ENCODE measurements around the gene VIPR2. TPM values are rescaled to one million over a fixed set of nuclear protein-coding genes. Genes with fewer than 3 reads are reported as not detected.

VIPR2 gene
- total RNA-seq, 3 donors from 2014 or later, result 0.48 to 14.0 (median 4.6) TPM

- intact Hi-C loops (cut with DNase I; ENCODE audit: low total_unique reads), result no loop called here
- TF ChIP-seq POLR2AphosphoS5 (IDR thresholded peaks at IDR 0.05), result no peak
Observed at GRCh38 chr7:159112136-159113011, 32.3 kb downstream of the VIPR2 start.

GRCh38 chr7:159109653-159110035, 35.0 kb downstream of the VIPR2 start:
- no peak for TF ChIP-seq CTCF (IDR thresholded peaks at IDR 0.05)
- TF ChIP-seq POLR2AphosphoS5 (IDR thresholded peaks at IDR 0.05), result no peak
- TF ChIP-seq POLR2A (IDR thresholded peaks at IDR 0.05), result no peak
- intact Hi-C loops (cut with DNase I; ENCODE audit: low total_unique reads), result no loop called here
- Histone ChIP-seq H3K9me3 (no peaks in the 10 kb centered on the region), H3K36me3 (no peaks in the 10 kb centered on the region), H3K4me3 (no peak overlapping the region), H3K27me3 (no peaks in the 10 kb centered on the region), H3K27ac (no peak overlapping the region), H3K4me1 (no peaks in the 10 kb centered on the region)
- DNase-seq (ENCODE audit: low spot score in 2 of 2), result no peak

More at GRCh38 chr7:159112136-159113011, 32.3 kb downstream of the VIPR2 start:
- no peaks in the 10 kb centered on the region for H3K27me3 ChIP-seq
- H3K4me1 ChIP-seq, result no peaks in the 10 kb centered on the region
- no peaks in the 10 kb centered on the region for H3K36me3 ChIP-seq
- H3K4me3 ChIP-seq, result peak overlapping the region in 1 of 3 donors; percentile 9
- no peak overlapping the region for H3K27ac ChIP-seq
- no peaks in the 10 kb centered on the region for H3K9me3 ChIP-seq
- DNase-seq (ENCODE audit: low spot score in 2 of 2), result peak in 1 of 2 donors; percentile 28

- Histone ChIP-seq H3K4me3 (no peak overlapping the region), H3K27me3 (no peaks in the 10 kb centered on the region), H3K36me3 (no peaks in the 10 kb centered on the region), H3K27ac (peak overlapping the region in 1 of 2 donors; percentile 26), H3K4me1 (no peaks in the 10 kb centered on the region), H3K9me3 (no peaks in the 10 kb centered on the region)
- TF ChIP-seq POLR2AphosphoS5 (IDR thresholded peaks at IDR 0.05) (no peak), CTCF (IDR thresholded peaks at IDR 0.05) (no peak), POLR2A (IDR thresholded peaks at IDR 0.05) (no peak)
- DNase-seq (ENCODE audit: low spot score in 2 of 2), result no peak
- intact Hi-C loops (cut with DNase I; ENCODE audit: low total_unique reads), result no loop called here
Observed at GRCh38 chr7:159108941-159109652, 35.6 kb downstream of the VIPR2 start.

- Histone ChIP-seq H3K36me3 (no peaks in the 10 kb centered on the region), H3K4me3 (no peak overlapping the region), H3K27me3 (no peaks in the 10 kb centered on the region), H3K4me1 (no peaks in the 10 kb centered on the region), H3K27ac (peak overlapping the region in 1 of 2 donors; percentile 26), H3K9me3 (no peaks in the 10 kb centered on the region)
- intact Hi-C loops (cut with DNase I; ENCODE audit: low total_unique reads), result no loop called here
- peak in 1 of 2 donors; percentile 9 for DNase-seq (ENCODE audit: low spot score in 2 of 2)
- TF ChIP-seq POLR2A (IDR thresholded peaks at IDR 0.05), result no peak
- TF ChIP-seq CTCF (IDR thresholded peaks at IDR 0.05), result no peak
- TF ChIP-seq POLR2AphosphoS5 (IDR thresholded peaks at IDR 0.05), result no peak
Observed at GRCh38 chr7:159108491-159108890, 36.2 kb downstream of the VIPR2 start.

- Histone ChIP-seq H3K27ac (no peak overlapping the region), H3K9me3 (no peaks in the 10 kb centered on the region), H3K27me3 (no peaks in the 10 kb centered on the region), H3K36me3 (no peaks in the 10 kb centered on the region), H3K4me1 (no peaks in the 10 kb centered on the region), H3K4me3 (no peak overlapping the region)
- TF ChIP-seq POLR2A (IDR thresholded peaks at IDR 0.05) (no peak), CTCF (IDR thresholded peaks at IDR 0.05) (no peak), POLR2AphosphoS5 (IDR thresholded peaks at IDR 0.05) (no peak)
- intact Hi-C loops (cut with DNase I; ENCODE audit: low total_unique reads), result no loop called here
- DNase-seq (ENCODE audit: low spot score in 2 of 2), result no peak
Observed at GRCh38 chr7:159107161-159107892, 37.3 kb downstream of the VIPR2 start.
